Sigmoid colon (tissue), 7 donors: ENCODE results near the gene BRF1. TPM values are rescaled to one million over a fixed set of nuclear protein-coding genes. Genes with fewer than 3 reads are reported as not detected.
A peak's percentile ranks its signal among the peaks of the same experiment; 100 is the strongest.

Experiments
- DNase-seq: peaks from one replicate; pipeline ENCODE4 v3.0.0-alpha.2; 2019
- H3K27ac ChIP-seq, 4 donors: fragments of 200-600 bp; sonication (generic); one replicate each; pipeline ENCODE4 v1.5.1; 2016 to 2019; ENCODE audit warnings: mild to moderate bottlenecking in 1 of 4
- H3K27me3 ChIP-seq, 3 donors: fragments of 200-600 bp; sonication (generic); one replicate each; pipeline ENCODE4 v1.5.1; 2019; ENCODE audit warnings: mild to moderate bottlenecking in 1 of 3
- H3K36me3 ChIP-seq, 4 donors: fragments of 200-600 bp; sonication (generic); one replicate each; pipeline ENCODE4 v1.5.1; 2016 to 2019
- H3K4me1 ChIP-seq, 4 donors: fragments of 200-600 bp; sonication (generic); one replicate each; pipeline ENCODE4 v1.5.1; 2017 to 2019
- H3K4me3 ChIP-seq, 4 donors: fragments of 200-600 bp; sonication (generic); one replicate each; pipeline ENCODE4 v1.5.1; 2017 to 2019; ENCODE audit warnings: mild to moderate bottlenecking in 2 of 4, moderate library complexity in 1 of 4
- H3K9me3 ChIP-seq, 4 donors: fragments of 200-600 bp in 3 of 4; sonication (generic) in 3 of 4; one replicate each; pipeline versions ENCODE4 v1.5.1 to v1.6.1; 2013 to 2019
- CTCF ChIP-seq, 4 experiments: fragments of 450-650 bp in 3 of 4; fragments of 200-600 bp in 1 of 4; IDR thresholded peaks; one replicate each; pipeline ENCODE4 v1.5.1; 2016 to 2019; ENCODE audit warnings: antibody characterized with exemption in 4 of 4, mild to moderate bottlenecking in 3 of 4, moderate library complexity in 2 of 4
- EP300 ChIP-seq, 4 donors: sonication (generic); formaldehyde crosslinking; IDR thresholded peaks; one replicate each; pipeline ENCODE4 v1.6.1; 2017; ENCODE audit warnings: antibody characterized with exemption in 4 of 4
- POLR2A ChIP-seq, 2 donors: fragments of 450-650 bp; IDR thresholded peaks; one replicate each; pipeline ENCODE4 v1.6.1; 2016; ENCODE audit warnings: antibody characterized with exemption in 2 of 2, mild to moderate bottlenecking in 2 of 2, moderate library complexity in 2 of 2
- POLR2AphosphoS5 ChIP-seq, 4 donors: sonication (generic); formaldehyde crosslinking; IDR thresholded peaks; one replicate each; pipeline ENCODE4 v1.6.1; 2017; ENCODE audit warnings: antibody characterized with exemption in 4 of 4
- WGBS, 2 donors: extraction: QIAGEN DNeasy Blood & Tissue Kit; methylation state at CpG; one replicate each; pipeline ENCODE4 v1.1.7; 2013; 5-methylcytosine and 5-hydroxymethylcytosine counted together
- intact Hi-C: fragments of 100-400 bp; cut with DNase I; formaldehyde crosslinking; loops from one replicate; pipeline ENCODE4 v1.15.1; 2023
- polyA plus RNA-seq, 3 donors: library from polyadenylated mRNA; stranded (reverse); fragments of 200-250 nt; gene quantifications; one replicate each; pipeline ENCODE4 v1.2.3, GENCODE V29; 2013
- total RNA-seq, 4 donors: library from RNA; depleted of rRNA; stranded (reverse); fragments of >200 nt; gene quantifications; one replicate each; pipeline ENCODE4 v1.1.0, GENCODE V29; 2016
- donor health status: healthy with polysubstance abuse.
- donor health status: Bipolar disorder and iron deficiency.
- donor health status: healthy.

BRF1 gene
- total and polyA plus RNA-seq, 7 donors = 9.0 to 39.2 (median 23.7) TPM

- TF ChIP-seq POLR2A (IDR thresholded peaks at IDR 0.05) = no peak
- no peak for TF ChIP-seq EP300 (IDR thresholded peaks at IDR 0.05)
- TF ChIP-seq CTCF (IDR thresholded peaks at IDR 0.05) = no peak
- no peak for TF ChIP-seq POLR2AphosphoS5 (IDR thresholded peaks at IDR 0.05)
- no peak overlapping the region for H3K27ac ChIP-seq
- 66 to 85% methylated on average over 11 of the region's 11 CpGs for WGBS, 2 donors
- no peaks in the 10 kb centered on the region for H3K27me3 ChIP-seq
- no peaks in the 10 kb centered on the region for H3K36me3 ChIP-seq
- intact Hi-C loops = no loop called here
- H3K4me1 ChIP-seq = peaks cover 0 to 21% (median 12%) of the 10 kb centered on the region in 4 donors
- no peaks in the 10 kb centered on the region for H3K9me3 ChIP-seq
- H3K4me3 ChIP-seq = no peak overlapping the region
- DNase-seq = no peak
Measured at GRCh38 chr14:105332350-105332874, 31.6 kb upstream of the BRF1 start.

DNA sequence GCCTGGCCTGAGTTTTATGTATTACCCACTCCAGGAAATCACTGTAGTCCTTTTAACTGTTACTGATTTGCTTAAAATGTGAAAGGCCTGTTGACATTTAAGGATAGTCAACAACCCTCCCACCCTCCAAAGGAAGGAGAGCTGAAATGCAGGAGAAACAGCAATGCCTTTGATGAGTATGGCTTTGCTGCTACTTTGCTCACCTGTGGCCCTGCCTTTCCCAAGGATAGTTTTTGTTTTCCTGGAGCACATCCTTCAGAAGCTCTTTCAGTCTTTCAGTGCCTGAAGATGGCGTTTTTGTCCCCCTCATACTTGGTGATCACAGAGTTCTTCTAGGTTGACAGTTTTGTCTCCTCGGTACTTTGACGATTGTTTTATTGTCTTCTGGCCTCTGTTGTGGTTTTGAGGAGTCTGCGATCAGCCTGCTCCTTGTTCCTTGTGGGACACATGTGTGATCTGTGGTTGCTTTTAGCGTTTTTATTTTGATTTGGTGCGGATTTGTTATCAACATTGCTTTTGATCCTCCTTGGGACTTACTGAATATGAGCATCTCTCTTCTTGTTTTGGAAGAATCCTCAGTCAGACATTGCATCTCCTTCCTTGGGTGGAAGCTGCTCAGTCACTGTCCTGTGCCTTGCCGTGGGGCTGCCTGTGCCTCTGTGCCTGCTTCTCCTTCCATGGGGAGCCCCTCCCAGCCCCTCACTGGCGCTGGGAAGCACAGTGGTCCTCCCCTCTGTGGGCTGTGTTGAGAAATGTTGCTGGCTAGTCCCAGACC, 31.0 kb upstream of the BRF1 start:
- intact Hi-C loops = no loop called here
- H3K4me1 ChIP-seq = peaks cover 0 to 24% (median 11%) of the 10 kb centered on the region in 4 donors
- no peak overlapping the region for H3K27ac ChIP-seq
- H3K9me3 ChIP-seq = no peaks in the 10 kb centered on the region
- H3K4me3 ChIP-seq = no peak overlapping the region
- no peaks in the 10 kb centered on the region for H3K27me3 ChIP-seq
- H3K36me3 ChIP-seq = no peaks in the 10 kb centered on the region
- TF ChIP-seq CTCF (IDR thresholded peaks at IDR 0.05) (no peak), EP300 (IDR thresholded peaks at IDR 0.05) (no peak), POLR2A (IDR thresholded peaks at IDR 0.05) (no peak), POLR2AphosphoS5 (IDR thresholded peaks at IDR 0.05) (no peak)
- no peak for DNase-seq
- 59 to 74% methylated on average over 8 of the region's 8 CpGs for WGBS, 2 donors

DNA sequence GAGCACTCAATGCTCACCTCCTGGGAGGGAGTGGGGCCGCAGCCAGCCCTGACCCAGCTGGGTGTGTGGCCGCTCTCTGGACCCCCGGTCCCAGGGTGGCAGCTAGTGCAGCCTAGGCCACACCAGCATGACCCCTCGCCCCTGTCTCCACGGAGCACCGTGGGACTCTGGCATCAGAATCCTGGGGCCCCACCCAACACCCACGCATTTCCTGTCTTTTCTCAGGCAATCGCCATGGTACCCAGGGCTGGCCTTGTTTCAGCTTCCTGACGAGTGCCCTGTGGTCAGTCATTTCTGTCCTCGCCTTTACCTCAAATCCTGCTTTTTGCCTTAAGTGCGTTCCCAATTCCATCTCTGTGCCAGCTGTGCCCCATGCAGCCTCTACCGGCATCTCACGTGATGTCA, 29.7 kb upstream of the BRF1 start:
- DNase-seq = no peak
- H3K36me3 ChIP-seq = no peaks in the 10 kb centered on the region
- WGBS, 2 donors = 67 to 70% methylated on average over 13 of the region's 13 CpGs
- H3K27ac ChIP-seq = peak overlapping the region in 1 of 4 donors; percentile 25
- H3K4me1 ChIP-seq = peaks cover 0 to 35% (median 16%) of the 10 kb centered on the region in 4 donors
- no peaks in the 10 kb centered on the region for H3K27me3 ChIP-seq
- TF ChIP-seq POLR2A (IDR thresholded peaks at IDR 0.05) (no peak), EP300 (IDR thresholded peaks at IDR 0.05) (no peak), CTCF (IDR thresholded peaks at IDR 0.05) (no peak), POLR2AphosphoS5 (IDR thresholded peaks at IDR 0.05) (no peak)
- intact Hi-C loops = no loop called here
- H3K4me3 ChIP-seq = no peak overlapping the region
- H3K9me3 ChIP-seq = no peaks in the 10 kb centered on the region

- Histone ChIP-seq H3K27ac (peak overlapping the region in 1 of 4 donors; percentile 25), H3K9me3 (no peaks in the 10 kb centered on the region), H3K27me3 (no peaks in the 10 kb centered on the region), H3K36me3 (no peaks in the 10 kb centered on the region), H3K4me1 (peaks cover 0 to 41% (median 23%) of the 10 kb centered on the region in 4 donors), H3K4me3 (no peak overlapping the region)
- no peak for DNase-seq
- no peak for TF ChIP-seq EP300 (IDR thresholded peaks at IDR 0.05)
- no peak for TF ChIP-seq CTCF (IDR thresholded peaks at IDR 0.05)
- TF ChIP-seq POLR2AphosphoS5 (IDR thresholded peaks at IDR 0.05) = no peak
- no peak for TF ChIP-seq POLR2A (IDR thresholded peaks at IDR 0.05)
- intact Hi-C loops = no loop called here
- 94% methylated on average over 17 of the region's 17 CpGs for WGBS, 2 donors
Measured at GRCh38 chr14:105329411-105330150, 28.8 kb upstream of the BRF1 start.
